ENCODE results near the gene TANGO2.

The TANGO2 gene

DNA sequence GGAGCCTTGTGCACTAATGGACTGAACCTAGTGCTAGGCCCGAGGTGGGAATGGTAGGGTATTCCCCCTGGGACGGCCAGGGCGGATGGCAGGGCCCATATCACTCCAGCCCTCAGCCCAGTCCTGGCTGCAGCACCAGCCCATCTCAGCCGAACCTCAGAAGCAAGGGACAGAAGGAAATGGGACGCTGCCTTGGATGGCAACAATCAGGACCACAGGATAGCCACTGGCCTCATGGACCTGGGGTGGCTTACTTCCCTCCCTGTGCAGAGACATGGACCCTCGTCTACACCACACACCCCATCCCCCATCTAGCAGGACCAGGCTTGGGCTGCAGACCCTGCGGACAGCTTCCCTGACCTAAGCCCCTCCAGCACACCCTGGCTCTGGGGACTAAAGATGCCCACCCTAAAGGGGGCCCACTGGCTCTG lies 28.4 kb upstream of the TANGO2 start:
- DNase-seq (ENCODE audit: low read depth) = no peak
- TF ChIP-seq, protein P1, sequence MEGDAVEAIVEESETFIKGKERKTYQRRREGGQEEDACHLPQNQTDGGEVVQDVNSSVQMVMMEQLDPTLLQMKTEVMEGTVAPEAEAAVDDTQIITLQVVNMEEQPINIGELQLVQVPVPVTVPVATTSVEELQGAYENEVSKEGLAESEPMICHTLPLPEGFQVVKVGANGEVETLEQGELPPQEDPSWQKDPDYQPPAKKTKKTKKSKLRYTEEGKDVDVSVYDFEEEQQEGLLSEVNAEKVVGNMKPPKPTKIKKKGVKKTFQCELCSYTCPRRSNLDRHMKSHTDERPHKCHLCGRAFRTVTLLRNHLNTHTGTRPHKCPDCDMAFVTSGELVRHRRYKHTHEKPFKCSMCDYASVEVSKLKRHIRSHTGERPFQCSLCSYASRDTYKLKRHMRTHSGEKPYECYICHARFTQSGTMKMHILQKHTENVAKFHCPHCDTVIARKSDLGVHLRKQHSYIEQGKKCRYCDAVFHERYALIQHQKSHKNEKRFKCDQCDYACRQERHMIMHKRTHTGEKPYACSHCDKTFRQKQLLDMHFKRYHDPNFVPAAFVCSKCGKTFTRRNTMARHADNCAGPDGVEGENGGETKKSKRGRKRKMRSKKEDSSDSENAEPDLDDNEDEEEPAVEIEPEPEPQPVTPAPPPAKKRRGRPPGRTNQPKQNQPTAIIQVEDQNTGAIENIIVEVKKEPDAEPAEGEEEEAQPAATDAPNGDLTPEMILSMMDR (conservative IDR thresholded peaks at IDR 0.05; ENCODE audit: low read depth, low read length) = no peak
- no peak overlapping the region for H3K4me3 ChIP-seq (ENCODE audit: low read depth, low read length)

GRCh38 chr22:19992921-19993355 lies 28.0 kb upstream of the TANGO2 start:
- TF ChIP-seq, protein P1 (conservative IDR thresholded peaks at IDR 0.05; ENCODE audit: low read depth, low read length) = no peak
- DNase-seq (ENCODE audit: low read depth) = no peak
- H3K4me3 ChIP-seq (ENCODE audit: low read depth, low read length) = no peak overlapping the region

GRCh38 chr22:19993926-19994325 lies 27.0 kb upstream of the TANGO2 start:
- TF ChIP-seq, protein P1 (conservative IDR thresholded peaks at IDR 0.05; ENCODE audit: low read depth, low read length) = no peak
- H3K4me3 ChIP-seq (ENCODE audit: low read depth, low read length) = no peak overlapping the region
- DNase-seq (ENCODE audit: low read depth) = no peak

DNA sequence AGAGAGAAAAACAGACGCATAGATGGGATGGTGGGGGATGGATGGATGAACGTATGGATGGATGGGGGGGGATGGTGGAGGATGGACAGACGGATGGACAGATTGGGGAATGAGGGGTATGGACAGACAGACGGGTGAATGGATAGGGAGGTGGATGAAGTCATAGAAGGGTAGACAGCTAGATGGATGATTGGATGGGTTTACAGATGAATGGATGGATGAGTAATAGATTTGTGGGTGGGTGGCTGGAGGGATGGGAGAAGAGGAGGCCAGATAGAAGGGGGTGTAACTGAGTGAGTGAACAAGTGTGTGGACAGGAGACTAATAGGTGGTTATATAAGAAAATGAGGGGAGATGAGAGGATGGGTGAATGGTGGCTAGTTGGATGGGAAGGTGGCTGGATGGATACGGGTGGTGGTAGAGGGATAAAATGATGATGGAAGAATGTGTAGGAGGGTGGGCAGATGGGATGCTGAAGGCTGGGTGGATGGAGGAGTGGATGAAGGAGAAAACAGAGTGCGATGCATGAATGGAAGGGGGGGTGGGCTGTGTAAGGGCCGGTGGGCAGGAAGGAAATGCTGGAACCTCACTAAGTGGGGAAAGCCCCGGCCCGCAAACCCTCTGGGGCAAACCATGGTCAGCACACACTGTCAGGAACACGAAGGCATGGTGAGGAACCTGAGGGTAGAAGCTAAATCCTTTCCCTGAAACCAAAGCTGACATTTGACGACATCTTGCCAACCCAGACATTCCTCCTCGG lies 25.9 kb upstream of the TANGO2 start:
- H3K4me3 ChIP-seq (ENCODE audit: low read depth, low read length) = no peak overlapping the region
- TF ChIP-seq, protein P1 (conservative IDR thresholded peaks at IDR 0.05; ENCODE audit: low read depth, low read length) = no peak
- no peak for DNase-seq (ENCODE audit: low read depth)

DNA sequence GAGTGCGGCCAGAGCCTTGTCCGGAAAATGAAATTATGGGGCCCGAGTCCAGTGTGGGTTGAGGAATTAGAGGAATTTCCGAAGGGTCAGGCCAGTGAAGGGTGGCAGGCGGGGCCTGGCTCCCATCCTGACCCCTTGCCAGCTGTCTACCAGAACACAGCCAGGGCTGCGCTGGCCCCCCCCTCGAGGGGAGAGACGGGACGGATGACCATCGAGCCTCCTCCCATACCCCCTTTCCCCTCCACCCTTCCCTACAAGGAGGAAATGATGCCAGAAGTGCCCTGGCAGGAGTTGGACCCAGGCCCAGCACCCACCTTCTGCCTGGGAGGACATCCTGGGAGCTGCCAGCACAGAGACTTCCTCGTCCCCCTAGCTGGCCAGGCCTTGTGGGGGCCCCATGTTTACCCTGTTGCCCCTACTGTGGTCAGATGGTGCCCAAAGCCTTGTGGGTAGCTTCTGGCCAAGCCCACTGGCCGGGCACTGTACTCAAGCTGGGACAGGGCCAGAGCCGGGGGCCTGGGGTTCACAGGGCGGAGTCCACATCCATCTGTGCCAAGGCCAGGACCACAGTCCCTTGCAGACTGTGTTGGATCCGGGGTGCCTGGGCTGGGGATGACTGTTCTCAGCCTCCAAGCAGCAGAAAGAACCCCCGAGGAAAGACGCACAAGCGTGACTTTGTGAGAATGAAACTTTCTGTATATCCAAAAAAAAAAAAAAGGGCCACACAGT lies 25.1 kb upstream of the TANGO2 start:
- TF ChIP-seq, protein P1 (conservative IDR thresholded peaks at IDR 0.05; ENCODE audit: low read depth, low read length) = no peak
- no peak for DNase-seq (ENCODE audit: low read depth)
- H3K4me3 ChIP-seq (ENCODE audit: low read depth, low read length) = no peak overlapping the region

GRCh38 chr22:19996694-19997384 lies 24.1 kb upstream of the TANGO2 start:
- no peak for DNase-seq (ENCODE audit: low read depth)
- TF ChIP-seq, protein P1 (conservative IDR thresholded peaks at IDR 0.05; ENCODE audit: low read depth, low read length) = no peak
- no peak overlapping the region for H3K4me3 ChIP-seq (ENCODE audit: low read depth, low read length)

Measured in choroid plexus epithelial cell (primary cell).